ENCODE data around the gene AKT1. TPM values are rescaled to one million over a fixed set of nuclear protein-coding genes. Genes with fewer than 3 reads are reported as not detected.
"Not testable (repeated sequence)": the region's sequence is repeated elsewhere in the genome, so short reads cannot be mapped to it uniquely, and the experiment has no call there.

Gene AKT1
- total RNA-seq, 3 donors from 2014 or later, result 122 to 176 (median 128) TPM

DNA sequence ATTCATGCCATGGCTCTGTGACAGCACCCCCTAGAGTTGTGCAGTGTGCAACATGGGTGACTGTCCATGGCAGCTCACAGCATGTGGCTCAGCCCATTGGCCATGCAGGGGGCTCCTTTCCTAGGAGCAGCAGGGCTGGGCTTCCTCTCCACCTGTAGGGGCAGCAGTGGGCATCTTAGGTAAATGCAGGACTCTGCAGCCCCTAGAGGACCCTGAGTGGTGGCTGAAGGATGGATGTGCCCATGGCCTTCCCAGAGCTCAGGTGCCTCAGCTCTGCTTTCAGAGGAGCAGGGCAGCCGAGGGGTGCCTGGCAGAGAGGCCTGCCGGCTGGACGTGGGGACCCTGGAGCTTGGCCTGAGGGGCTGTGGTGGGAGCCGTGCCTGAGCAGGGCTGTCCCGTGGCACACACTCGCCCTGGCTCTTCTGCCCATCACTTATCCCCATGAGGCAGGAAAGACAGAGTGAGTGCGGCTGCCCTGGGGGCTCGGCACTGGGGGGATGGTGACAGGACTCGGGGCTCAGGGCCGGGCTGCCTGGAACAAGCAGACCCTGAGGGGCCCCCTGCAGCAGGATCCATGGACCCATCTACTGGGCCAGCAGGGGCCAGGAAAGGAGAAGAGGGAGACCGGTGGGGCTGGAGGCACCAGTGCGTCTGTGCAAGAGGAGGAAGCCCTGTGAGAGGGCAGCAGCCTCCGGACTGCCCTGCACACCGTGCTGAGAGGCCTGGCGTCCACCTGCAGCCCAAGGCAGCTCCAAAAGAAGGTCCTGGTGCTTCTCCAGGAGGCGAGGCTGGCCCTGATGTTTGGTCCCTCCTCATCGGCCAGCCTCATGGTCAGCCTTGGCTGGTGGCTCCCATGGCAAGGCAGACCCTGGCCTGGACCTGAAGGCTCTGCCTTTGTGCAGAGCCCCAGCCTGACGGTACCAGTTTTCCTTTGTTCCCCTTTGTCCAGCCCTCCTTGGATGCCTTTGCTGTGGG is 63.9 kb downstream of the AKT1 start:
- ATAC-seq, result no peak
- peaks cover 15% of the 10 kb centered on the region for H3K4me1 ChIP-seq (ENCODE audit: low read depth)
- H3K4me3 ChIP-seq, result no peak overlapping the region
- TF ChIP-seq, protein P1, sequence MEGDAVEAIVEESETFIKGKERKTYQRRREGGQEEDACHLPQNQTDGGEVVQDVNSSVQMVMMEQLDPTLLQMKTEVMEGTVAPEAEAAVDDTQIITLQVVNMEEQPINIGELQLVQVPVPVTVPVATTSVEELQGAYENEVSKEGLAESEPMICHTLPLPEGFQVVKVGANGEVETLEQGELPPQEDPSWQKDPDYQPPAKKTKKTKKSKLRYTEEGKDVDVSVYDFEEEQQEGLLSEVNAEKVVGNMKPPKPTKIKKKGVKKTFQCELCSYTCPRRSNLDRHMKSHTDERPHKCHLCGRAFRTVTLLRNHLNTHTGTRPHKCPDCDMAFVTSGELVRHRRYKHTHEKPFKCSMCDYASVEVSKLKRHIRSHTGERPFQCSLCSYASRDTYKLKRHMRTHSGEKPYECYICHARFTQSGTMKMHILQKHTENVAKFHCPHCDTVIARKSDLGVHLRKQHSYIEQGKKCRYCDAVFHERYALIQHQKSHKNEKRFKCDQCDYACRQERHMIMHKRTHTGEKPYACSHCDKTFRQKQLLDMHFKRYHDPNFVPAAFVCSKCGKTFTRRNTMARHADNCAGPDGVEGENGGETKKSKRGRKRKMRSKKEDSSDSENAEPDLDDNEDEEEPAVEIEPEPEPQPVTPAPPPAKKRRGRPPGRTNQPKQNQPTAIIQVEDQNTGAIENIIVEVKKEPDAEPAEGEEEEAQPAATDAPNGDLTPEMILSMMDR (IDR thresholded peaks at IDR 0.05), result no peak
- intact Hi-C loops (cut with DNase I, micrococcal nuclease), result no loop called here
- no peak for DNase-seq
- no peaks in the 10 kb centered on the region for H3K9me3 ChIP-seq
- no peaks in the 10 kb centered on the region for H3K36me3 ChIP-seq (ENCODE audit: low read depth)

DNA sequence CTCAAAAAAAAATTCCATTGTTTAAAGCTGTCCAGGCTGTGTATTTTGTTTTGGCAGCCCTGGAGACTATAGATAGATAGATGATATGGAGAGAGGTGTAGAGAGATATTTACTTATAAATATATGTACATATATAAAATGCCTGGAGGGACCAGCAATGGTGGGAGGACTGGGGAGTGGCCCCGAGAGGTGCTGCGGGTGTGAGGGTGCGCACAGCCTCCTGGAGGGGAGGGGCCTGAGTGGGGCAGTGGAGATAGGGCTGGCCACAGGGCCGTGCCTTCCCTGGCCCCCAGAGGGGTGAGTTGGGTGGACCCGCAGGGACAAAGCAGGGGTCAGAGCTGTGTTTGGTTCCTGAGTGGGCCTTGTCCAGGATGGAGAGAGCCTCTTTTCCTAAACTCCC is 65.1 kb downstream of the AKT1 start:
- intact Hi-C loops (cut with DNase I, micrococcal nuclease), result no loop called here
- H3K4me3 ChIP-seq, result no peak overlapping the region
- ATAC-seq (no peak), DNase-seq (no peak)
- H3K4me1 ChIP-seq (ENCODE audit: low read depth), result peaks cover 15% of the 10 kb centered on the region
- TF ChIP-seq, protein P1 (IDR thresholded peaks at IDR 0.05), result no peak
- H3K36me3 ChIP-seq (ENCODE audit: low read depth), result no peaks in the 10 kb centered on the region
- no peaks in the 10 kb centered on the region for H3K9me3 ChIP-seq

GRCh38 chr14:104729835-104730181 is 65.7 kb downstream of the AKT1 start:
- TF ChIP-seq, protein P1 (IDR thresholded peaks at IDR 0.05), result no peak
- DNase-seq, result no peak
- Histone ChIP-seq H3K4me3 (no peak overlapping the region), H3K36me3 (ENCODE audit: low read depth) (no peaks in the 10 kb centered on the region), H3K9me3 (no peaks in the 10 kb centered on the region), H3K4me1 (ENCODE audit: low read depth) (peaks cover 19% of the 10 kb centered on the region)
- no peak for ATAC-seq
- intact Hi-C loops (cut with DNase I, micrococcal nuclease), result no loop called here

GRCh38 chr14:104729176-104729834 is 66.2 kb downstream of the AKT1 start:
- H3K36me3 ChIP-seq (ENCODE audit: low read depth); DNase-seq; ATAC-seq; intact Hi-C loops (cut with DNase I, micrococcal nuclease); H3K4me3 ChIP-seq; H3K9me3 ChIP-seq: not testable (repeated sequence)
- peaks cover 21% of the 10 kb centered on the region for H3K4me1 ChIP-seq (ENCODE audit: low read depth)

GRCh38 chr14:104728631-104729030 is 66.9 kb downstream of the AKT1 start:
- ATAC-seq, result no peak
- DNase-seq, result no peak
- no peaks in the 10 kb centered on the region for H3K9me3 ChIP-seq
- peaks cover 22% of the 10 kb centered on the region for H3K4me1 ChIP-seq (ENCODE audit: low read depth)
- intact Hi-C loops (cut with DNase I, micrococcal nuclease), result no loop called here
- H3K36me3 ChIP-seq (ENCODE audit: low read depth), result no peaks in the 10 kb centered on the region
- no peak overlapping the region for H3K4me3 ChIP-seq
- TF ChIP-seq, protein P1 (IDR thresholded peaks at IDR 0.05), result no peak
